ENCODE results near the gene NEDD1.

The NEDD1 gene, protein sequence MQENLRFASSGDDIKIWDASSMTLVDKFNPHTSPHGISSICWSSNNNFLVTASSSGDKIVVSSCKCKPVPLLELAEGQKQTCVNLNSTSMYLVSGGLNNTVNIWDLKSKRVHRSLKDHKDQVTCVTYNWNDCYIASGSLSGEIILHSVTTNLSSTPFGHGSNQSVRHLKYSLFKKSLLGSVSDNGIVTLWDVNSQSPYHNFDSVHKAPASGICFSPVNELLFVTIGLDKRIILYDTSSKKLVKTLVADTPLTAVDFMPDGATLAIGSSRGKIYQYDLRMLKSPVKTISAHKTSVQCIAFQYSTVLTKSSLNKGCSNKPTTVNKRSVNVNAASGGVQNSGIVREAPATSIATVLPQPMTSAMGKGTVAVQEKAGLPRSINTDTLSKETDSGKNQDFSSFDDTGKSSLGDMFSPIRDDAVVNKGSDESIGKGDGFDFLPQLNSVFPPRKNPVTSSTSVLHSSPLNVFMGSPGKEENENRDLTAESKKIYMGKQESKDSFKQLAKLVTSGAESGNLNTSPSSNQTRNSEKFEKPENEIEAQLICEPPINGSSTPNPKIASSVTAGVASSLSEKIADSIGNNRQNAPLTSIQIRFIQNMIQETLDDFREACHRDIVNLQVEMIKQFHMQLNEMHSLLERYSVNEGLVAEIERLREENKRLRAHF

DNA sequence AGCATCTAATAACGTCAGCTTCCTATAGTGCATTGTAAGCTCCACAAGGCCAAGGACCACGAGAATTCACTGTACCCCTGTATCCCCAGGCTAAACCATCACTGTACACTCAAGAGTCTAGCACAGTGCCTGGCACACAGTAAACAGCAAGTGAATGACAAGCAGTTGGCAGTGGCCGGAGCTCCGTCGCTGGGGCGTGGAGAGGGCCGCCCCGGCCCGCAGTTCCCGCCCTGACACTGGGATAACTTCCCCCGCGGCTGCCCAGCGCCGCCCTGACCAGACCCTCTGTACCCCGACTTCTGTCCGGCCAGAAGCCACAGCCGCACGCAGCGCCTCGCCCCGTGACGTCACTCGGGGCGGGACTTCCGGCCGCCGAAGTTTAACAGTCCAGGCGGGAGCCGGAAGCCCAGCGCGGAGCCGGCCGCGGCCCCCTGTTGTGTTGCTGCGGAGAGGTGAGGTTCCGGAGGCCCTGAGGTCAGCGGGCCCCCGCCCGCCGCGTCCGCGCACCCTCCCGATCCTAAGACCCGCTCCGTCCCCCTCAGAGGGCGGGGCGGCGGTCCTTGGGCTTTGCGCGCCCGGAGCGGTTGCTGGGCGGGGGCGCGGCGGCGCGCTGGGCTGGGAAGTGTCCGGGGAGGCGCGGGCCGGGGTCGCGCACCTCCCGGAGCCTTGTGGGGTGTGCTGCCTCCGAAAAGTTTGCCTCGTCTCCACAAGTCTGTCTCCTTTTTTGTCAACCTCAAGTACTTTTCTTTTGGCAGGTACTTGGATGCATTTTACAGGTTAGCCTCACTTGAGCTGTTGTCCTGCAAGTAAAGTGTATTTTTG lies at the start of gene NEDD1:
NEDD1 (plus strand) TSS at position 409 of the 822 bp plus-strand sequence. CDS start 2,503 bp downstream, outside the sequence.
- peak; percentile 64 for DNase-seq (ENCODE audit: low read depth)

DNA sequence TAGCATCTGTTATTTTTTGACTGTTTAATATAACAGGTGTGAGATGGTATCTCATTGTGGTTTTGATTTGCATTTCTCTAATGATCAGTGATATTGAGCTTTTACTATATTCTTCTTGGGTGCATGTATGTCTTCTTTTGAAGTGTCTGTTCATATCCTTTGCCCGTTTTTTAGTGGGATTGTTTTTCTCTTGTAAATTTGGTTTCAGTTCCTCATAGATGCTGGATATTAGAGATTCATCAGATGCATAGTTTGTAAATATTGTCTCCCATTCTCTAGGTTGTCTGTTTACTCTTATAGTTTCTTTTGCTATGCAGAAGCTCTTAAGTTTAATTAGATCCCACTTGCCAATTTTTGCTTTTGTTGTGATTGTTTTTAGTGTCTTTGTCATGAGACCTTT lies 48.9 kb upstream of the NEDD1 start:
- DNase-seq (ENCODE audit: low read depth), result no peak

DNA sequence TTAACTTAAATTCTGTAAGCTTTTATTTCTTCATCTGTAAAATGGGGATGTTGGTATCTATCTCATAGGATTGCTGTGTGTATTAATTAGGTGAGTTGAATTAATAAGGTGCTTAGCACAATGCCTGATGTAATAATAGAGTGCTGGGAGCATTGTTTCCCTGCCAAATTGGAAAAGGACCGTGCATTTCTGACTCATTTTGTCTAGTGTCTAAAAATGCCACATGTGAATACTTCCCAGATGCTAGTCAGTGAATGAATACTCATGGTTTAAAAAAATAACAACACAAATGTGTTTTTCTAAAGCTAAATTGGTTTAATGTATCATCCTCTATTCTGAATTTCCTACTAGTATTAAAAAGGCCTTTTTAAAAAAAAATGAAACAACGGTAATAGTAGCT lies 45.4 kb upstream of the NEDD1 start:
- no peak for DNase-seq (ENCODE audit: low read depth)

DNA sequence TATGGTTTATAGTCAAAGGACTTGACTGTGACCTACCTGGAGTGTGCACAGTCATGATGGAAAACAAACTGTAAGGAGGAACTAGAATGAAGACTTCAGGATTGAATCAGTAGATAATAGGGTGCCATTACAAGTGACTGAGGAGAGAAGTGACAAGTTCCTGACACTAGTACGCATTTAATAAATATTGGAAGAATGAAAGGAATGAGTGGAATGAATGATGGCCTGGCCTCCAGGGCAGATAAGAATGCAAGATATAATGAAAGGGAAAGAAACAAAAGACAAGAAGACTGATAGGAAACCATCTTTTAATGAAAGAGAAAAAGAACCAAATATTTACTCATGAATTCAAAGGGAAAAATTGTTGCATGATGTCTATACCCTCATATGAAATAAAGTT lies 44.7 kb upstream of the NEDD1 start:
- DNase-seq (ENCODE audit: low read depth), result no peak

DNA sequence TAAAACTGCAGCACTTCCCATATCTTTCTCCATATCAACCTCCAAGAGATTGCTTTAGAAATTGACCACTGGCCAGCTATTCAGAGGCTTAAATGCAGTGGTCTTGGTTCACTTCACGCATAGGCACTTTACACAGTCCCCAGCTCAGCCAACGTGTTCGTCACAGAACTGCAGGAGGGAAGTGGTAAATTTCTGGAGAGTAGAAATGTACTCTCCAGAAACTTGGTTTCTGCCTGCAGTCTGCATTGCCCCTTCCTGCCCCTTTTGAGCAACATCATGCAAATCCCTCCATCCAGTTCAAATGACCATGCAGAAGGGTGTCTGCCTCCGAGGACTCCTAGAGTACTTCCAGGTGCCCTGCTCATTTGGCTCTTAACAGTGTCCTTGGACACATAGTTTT lies 42.7 kb upstream of the NEDD1 start:
- no peak for DNase-seq (ENCODE audit: low read depth)

DNA sequence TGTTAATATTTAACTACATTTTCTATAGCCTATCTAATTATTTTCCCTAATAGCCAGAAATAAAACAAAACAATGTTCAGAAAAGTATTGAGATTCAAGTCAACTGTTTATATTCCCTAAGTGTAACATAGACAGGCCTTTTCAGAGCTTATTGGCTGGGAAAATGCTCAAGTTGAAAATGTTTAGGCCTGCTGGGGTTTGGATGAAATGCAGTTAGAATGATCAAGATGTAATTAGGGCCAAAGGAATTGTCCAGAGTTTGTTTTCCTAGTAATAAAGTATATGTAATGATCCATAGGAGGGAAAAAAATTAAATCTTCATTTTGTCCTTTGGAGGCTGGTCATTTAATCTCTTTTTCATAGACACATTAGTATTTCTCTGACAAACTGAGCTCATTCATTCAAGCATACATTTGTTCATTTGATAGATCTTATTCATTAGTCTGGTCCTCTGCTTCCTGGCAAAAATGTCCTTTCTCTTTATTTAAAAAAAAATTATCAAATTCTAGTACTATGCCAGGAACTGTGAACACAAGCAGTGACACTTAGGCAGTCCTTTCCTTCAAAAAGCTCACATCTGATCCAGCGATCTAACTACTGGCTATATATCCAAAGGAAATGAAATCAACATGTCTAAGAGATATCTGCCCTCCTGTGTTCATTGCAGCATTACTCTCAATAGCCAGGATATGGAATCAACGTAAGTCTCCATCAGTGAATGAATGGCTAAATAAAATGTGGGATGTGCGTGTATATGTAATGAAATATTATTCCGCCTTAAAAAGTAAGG lies 40.1 kb upstream of the NEDD1 start:
- no peak for DNase-seq (ENCODE audit: low read depth)

DNA sequence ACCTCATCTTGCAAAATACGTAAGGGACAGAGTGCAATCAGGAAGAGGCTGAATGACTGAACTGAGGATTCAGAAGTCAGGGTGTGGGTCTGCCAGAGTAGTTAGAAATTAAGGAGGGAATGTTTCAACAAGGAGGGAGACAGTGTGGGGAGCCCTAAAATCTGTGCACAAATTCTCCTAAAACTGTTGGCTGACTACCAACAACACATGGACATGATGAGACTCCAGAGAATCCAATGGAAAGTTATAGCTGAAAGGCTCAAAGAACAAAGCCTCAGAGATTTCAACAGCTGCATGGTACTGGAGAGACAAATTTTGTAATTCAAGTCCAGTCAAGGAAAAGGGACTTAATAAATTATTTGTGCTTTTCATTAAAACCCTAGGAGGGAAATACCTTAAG lies 36.1 kb upstream of the NEDD1 start:
- no peak for DNase-seq (ENCODE audit: low read depth)

DNA sequence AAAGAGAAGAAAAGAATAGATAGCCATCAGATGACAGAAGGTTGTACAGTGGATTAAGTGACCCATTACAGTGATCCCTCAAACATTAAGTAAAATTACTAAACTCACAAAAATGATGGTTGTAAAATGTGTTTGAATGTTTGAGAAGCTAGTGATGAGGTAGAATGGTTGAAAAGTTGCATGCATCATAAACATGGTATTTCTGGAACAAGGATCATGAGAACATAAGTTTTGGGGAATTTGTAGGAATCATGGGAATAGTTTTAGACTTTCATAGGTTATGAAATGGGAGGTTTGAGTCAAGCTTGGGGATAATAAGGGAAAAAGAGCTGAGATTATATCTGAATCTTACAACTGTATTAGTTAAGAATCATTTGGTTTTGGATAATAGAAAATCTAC lies 34.1 kb upstream of the NEDD1 start:
- no peak for DNase-seq (ENCODE audit: low read depth)

DNA sequence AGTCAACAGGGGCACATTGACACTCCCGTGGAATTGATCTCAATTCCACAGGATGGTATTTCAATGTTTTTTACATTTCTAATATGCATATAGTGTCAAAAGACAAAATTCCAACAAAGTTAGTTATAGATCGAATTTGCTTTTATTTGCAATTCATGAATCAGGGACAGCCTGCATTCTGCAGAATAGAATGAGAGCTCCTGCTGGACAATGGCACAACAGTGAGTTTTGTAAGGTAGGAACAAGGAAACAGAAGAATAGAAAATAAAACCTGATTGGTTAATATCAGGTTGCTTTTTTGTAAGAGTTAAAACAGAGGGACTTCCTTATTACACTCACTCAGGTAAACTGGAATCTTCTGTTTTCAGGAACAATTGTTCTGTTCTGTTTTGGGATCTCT lies 32.8 kb upstream of the NEDD1 start:
- DNase-seq (ENCODE audit: low read depth), result no peak

DNA sequence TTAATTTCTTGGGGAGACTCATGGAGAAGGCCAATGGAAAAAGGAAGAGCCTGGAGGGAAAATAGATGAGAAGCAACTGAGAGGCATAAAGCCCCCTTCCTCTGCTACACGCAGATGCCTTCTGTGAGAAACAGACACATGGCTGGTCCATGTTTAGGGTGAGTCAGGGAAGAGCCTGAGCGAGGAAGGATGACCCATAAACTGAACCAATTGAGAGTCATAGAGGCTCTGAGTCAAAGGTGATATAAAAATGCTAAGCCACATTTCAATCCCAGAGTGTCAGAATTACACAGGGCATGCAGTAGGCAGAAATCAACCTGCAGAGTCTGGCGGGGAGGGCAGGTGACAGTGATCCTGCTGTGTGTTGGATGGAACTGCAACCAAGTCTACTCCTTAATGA lies 30.1 kb upstream of the NEDD1 start:
- no peak for DNase-seq (ENCODE audit: low read depth)

DNA sequence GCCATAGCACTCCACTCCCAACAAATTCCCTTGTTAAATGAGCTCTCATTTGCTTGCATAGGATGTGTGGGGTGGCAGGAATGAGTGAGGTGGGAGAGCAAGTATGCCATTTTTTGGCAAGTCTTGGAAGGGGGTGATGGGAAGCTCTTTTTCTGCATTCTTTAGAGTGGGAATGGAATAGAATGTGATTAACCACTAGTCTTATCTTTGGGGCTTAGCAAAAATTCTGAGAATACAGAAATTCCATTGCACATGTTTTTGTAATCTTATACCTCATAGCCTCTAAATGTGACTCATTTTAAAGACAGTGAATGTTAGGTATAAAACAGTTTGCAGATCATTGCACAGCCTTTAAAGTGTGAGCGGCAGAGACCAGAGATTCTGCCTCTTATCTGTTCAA lies 28.4 kb upstream of the NEDD1 start:
- DNase-seq (ENCODE audit: low read depth), result no peak

DNA sequence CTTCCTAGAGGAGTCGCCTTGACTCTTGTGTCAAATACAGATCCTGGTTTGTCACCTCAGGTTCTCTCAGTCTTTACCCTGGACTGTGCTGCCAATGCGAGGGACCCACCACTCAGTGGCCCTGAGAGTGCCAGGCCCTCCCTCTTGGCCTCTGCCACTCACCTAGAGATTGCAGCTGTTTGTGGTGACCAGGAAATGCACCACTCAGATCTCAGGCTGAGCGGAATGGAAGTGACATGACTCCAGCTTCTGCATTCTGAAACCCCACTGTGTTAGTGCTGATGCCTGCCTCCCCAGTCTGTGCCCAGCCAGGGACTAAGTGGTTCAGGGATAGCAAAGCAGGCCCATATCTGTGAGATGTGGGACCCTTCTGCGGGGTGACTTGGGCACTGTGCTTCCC lies 27.8 kb upstream of the NEDD1 start:
- no peak for DNase-seq (ENCODE audit: low read depth)

DNA sequence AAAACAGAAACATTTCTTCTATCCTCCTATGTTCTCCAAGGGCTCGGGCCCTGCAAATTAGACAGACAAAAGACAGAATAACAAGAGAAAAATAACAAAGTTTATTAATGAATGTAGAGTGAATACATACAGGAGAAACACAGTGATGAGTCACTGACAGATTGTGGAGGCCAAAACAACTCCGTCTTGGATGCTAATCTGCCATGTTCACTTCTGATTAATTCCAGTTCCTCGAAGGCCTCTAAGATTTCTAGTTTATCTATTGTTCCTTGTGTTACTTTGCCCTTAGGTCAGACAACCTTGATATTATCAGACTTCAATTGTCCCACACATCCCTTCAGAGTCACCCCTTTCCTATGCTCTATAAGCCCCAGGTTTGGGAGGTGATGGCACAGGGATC lies 26.8 kb upstream of the NEDD1 start:
- no peak for DNase-seq (ENCODE audit: low read depth)

DNA sequence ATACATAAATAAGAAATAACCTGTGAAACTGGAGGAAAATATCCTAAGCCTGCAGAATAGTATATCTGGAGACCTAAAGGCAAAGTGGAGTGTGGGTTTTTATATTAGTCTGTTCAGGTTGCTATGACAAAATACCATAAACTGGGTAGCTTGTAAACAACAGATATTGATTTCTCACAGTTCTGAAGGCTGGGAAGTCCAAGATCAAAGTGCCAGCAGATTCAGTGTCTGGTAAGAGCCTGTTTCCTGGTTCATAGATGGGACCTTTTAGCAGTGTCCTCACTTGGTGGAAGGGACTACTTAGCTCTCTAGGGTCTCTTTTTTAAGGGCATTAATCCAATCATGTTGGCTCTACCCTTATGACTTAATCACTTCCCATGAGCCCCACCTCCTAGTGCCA lies 25.4 kb upstream of the NEDD1 start:
- no peak for DNase-seq (ENCODE audit: low read depth)

DNA sequence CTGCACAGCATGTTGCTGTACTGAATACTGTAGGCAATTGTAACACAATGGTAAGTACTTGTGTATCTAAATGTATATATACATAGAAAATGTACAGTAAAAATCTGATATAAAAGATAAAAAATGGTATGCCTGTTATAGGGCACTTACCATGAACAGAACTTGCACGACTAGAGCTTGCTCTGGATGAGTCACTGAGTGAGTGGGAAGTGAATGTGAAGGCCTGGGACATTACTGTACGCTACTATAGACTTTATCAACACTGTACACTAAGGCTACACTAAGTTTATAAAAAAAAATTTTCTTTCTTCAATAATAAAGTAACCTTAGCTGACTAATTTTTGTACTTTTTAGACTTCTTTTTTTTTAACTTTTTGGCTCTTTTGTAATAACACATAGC lies 24.2 kb upstream of the NEDD1 start:
- no peak for DNase-seq (ENCODE audit: low read depth)

DNA sequence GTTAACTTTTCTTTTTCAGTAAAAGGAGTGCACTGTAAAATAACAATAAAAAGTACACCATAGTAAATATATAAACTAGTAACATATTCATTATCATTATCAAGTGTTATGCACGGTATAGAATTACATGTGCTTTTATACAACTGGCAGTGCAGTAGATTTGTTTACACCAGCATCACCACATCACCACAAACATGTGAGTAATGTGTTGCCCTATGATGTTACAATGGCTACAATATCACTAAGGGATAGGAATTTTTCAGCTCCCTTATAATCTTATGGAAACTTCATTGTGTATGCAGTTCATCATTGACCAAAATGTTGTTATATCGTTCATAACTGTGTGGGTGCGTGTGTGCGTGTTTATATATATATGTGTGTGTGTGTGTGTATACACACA lies 23.5 kb upstream of the NEDD1 start:
- no peak for DNase-seq (ENCODE audit: low read depth)

DNA sequence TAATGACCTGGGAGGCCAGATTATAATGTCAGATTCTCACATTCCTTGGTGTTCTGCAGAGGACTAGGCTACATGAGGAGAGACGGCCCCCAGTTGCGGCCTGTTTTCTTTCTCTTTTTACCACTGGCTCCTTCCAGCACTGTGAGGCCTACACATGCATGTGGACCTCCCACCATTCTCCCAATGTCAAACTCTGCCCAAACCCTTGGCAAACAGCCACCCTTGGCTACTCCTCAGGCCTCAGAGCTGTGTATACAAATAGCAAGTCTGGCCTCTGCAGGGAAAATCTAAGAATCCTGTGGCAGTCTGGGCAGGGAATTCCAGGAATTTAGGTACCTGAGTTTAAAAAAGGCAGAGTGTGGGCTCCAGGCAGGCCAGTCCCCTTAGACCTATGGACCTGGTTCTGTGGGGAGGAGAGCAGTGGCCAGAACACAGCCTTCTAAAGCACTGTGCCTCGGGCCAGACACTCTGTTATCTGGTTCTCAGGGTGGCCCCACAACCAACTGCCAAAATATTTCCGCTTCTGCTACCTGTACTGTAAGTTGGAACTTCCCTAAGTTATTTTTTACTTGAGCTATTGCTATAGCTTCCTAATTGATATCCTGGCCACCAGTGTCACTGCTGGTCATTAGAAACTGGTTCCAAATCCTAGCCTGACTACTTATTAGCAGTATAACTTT lies 19.9 kb upstream of the NEDD1 start:
- no peak for DNase-seq (ENCODE audit: low read depth)

DNA sequence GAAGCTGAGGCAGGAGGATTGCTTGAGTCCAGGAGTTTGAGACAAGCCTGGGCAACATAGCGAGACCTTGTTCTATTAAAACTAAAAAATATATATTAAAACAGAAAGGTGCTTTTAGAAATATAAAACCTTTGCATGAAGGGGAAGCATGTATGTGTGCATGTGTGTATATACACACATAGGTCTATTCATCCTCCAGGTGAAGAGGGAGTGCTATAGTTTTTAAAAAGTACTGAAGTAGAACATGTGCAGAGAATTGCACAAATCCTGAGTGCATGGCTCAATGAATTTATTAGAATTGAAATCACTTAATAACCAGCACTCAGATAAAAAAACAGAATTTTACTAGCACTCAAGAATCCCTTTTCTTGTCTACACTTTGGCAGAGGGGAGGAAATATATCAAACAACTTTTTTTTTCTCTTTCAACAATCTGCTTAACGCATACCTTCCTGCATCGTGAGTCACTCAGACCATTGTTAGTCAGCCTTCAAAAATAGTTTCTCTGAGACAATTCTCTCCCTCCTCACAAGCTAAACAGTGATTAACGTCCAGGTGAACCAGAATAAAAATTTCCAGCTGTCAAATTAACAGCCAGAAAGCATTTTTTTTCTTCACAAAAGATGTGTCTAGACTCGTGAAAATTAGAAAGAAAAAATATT lies 17.7 kb upstream of the NEDD1 start:
- no peak for DNase-seq (ENCODE audit: low read depth)

DNA sequence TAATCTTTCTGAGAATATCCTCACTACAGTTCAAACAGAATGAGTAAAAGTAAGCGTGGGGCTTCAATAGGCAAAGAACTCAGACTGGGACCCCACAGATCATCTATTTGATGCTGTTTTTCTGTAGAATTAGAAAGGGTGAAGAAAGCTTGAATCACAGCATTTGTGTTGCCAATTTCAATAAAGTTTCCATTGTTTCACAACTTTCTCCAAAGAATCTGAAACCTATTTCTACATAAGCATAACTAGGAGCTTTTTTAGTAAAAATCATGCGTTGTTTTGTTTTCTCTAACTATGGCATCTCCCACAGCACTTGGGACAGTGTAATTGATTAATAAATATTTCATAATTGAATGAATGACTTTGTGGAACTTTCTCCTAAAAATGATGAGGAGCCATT lies 16.7 kb upstream of the NEDD1 start:
- no peak for DNase-seq (ENCODE audit: low read depth)

DNA sequence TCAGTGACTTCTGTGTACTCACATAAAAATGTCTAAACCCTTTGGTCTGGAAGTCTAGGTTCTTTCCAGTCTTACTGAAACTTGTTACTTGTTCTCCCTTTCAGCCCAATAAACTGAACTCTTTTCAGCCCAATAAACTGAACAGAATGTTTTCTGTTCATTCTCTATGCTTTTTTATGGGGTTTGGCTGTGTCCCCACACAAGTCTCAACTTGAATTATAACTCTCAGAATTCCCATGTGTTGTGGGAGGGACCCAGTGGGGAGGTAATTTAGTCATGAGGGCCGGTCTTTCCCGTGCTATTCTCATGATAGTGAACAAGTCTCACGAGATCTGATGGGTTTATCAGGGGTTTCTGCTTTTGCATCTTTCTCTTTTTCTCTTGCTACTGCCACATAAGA lies 15.0 kb upstream of the NEDD1 start:
- no peak for DNase-seq (ENCODE audit: low read depth)

DNA sequence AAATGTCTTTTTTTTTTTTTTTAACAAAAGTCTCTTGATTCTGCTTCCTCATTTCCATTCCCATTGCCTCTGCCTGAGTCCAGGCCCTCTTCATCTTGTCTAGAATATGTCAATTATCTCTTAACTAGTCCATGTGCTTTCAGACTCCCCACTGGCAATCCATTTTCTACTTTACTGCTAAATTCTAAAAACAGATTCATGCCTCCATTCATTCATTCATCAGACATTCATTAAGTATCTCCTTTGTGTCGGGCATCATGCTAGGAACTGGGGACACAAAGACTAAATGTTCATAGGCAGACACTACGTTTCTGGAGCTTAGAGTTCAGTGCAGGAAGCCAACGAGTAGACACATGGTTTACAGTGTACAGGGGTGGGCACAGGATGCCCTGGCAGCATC lies 9.6 kb upstream of the NEDD1 start:
- DNase-seq (ENCODE audit: low read depth), result no peak
